HepG2 (cell line): ENCODE data around the gene HILPDA. TPM values are rescaled to one million over a fixed set of nuclear protein-coding genes. Genes with fewer than 3 reads are reported as not detected.

ENCODE experiments used
- CTCF ChIP-seq: sonication (generic); formaldehyde crosslinking; IDR thresholded peaks from 2 replicates; pipeline ENCODE4 v1.5.0; 2020; ENCODE audit warnings: mild to moderate bottlenecking, missing genetic modification reagents, moderate library complexity
- FOXO4 ChIP-seq: sonication (generic); formaldehyde crosslinking; conservative IDR thresholded peaks from 2 replicates; pipeline ENCODE4 v1.8.1; 2023; ENCODE audit warnings: missing genetic modification reagents
- GMEB1 ChIP-seq: sonication (generic); formaldehyde crosslinking; IDR thresholded peaks from 2 replicates; pipeline ENCODE4 v1.5.1; 2020; ENCODE audit warnings: missing genetic modification reagents, mild to moderate bottlenecking, borderline replicate concordance
- IRF1 ChIP-seq: sonication (generic); formaldehyde crosslinking; IDR thresholded peaks from 2 replicates; pipeline ENCODE4 v1.4.0; 2020; ENCODE audit warnings: low read depth, mild to moderate bottlenecking, missing genetic modification reagents
- MNT ChIP-seq: fragments of 450-650 bp; IDR thresholded peaks from 2 replicates; pipeline ENCODE4 v1.6.1; 2016
- NBN ChIP-seq: fragments of 450-650 bp; conservative IDR thresholded peaks from 2 replicates; pipeline ENCODE4 v1.6.1; 2017
- NFKB2 ChIP-seq: sonication (generic); formaldehyde crosslinking; IDR thresholded peaks from 2 replicates; pipeline ENCODE4 v1.4.0; 2020; ENCODE audit warnings: missing genetic modification reagents, borderline replicate concordance
- PHB2 ChIP-seq: fragments of 450-650 bp; IDR thresholded peaks from 2 replicates; pipeline ENCODE4 v1.6.1; 2018; ENCODE audit not compliant: partially characterized antibody
- RARA ChIP-seq: IDR thresholded peaks from 2 replicates; pipeline ENCODE4 v1.6.1; 2016; ENCODE audit warnings: missing genetic modification reagents, missing compliant biosample characterization
- SALL1 ChIP-seq: sonication (generic); formaldehyde crosslinking; IDR thresholded peaks from 2 replicates; pipeline ENCODE4 v1.8.0; 2022; ENCODE audit warnings: mild to moderate bottlenecking, missing genetic modification reagents
- SMAD9 ChIP-seq: sonication (generic); formaldehyde crosslinking; IDR thresholded peaks from 2 replicates; pipeline ENCODE4 v1.5.1; 2020; ENCODE audit warnings: mild to moderate bottlenecking, missing genetic modification reagents
- STAT5B ChIP-seq: sonication (generic); formaldehyde crosslinking; IDR thresholded peaks from 2 replicates; pipeline ENCODE4 v1.4.0; 2020; ENCODE audit warnings: missing genetic modification reagents
- TAF1 ChIP-seq: sonication (generic); formaldehyde crosslinking; IDR thresholded peaks from 2 replicates; pipeline ENCODE4 v1.4.0; 2020; ENCODE audit warnings: missing genetic modification reagents
- TCF7 ChIP-seq: sonication (generic); IDR thresholded peaks from 2 replicates; pipeline ENCODE4 v1.6.1; 2016; ENCODE audit warnings: antibody characterized with exemption, low read depth
- TERF1 ChIP-seq: sonication (generic); formaldehyde crosslinking; IDR thresholded peaks from 2 replicates; pipeline ENCODE4 v1.8.0; 2022; ENCODE audit warnings: mild to moderate bottlenecking, missing genetic modification reagents, moderate library complexity
- ZFP91 ChIP-seq: sonication (generic); formaldehyde crosslinking; IDR thresholded peaks from 2 replicates; pipeline ENCODE4 v1.9.0; 2022; ENCODE audit warnings: missing genetic modification reagents, mild to moderate bottlenecking, borderline replicate concordance
- ZNF234 ChIP-seq: sonication (generic); formaldehyde crosslinking; conservative IDR thresholded peaks from 2 replicates; pipeline ENCODE4 v1.5.1; 2020; ENCODE audit warnings: mild to moderate bottlenecking, missing genetic modification reagents
- ZNF569 ChIP-seq: sonication (generic); formaldehyde crosslinking; IDR thresholded peaks from 2 replicates; pipeline ENCODE4 v1.5.0; 2020; ENCODE audit warnings: mild to moderate bottlenecking, missing genetic modification reagents, moderate library complexity, borderline replicate concordance
- polyA plus RNA-seq, 8 experiments: library from polyadenylated mRNA; depleted of rRNA in 3 of 8; stranded (reverse) in 7 of 8; unstranded in 1 of 8; fragments of >200 nt; fragmentation: Illumina TruSeq in 4 of 8; extraction: Trizol in 4 of 8; gene quantifications; 2 replicates each; pipeline versions ENCODE4 v1.2.1 to v1.2.3, GENCODE V29; 2011 to 2016; ENCODE audit warnings: low read depth in 4 of 8, missing spikeins in 1 of 8, mixed read lengths in 1 of 8; ENCODE audit not compliant: insufficient read depth in 1 of 8
- total RNA-seq, 5 experiments: library from RNA; depleted of rRNA; stranded (reverse); fragments of >200 nt; fragmentation: Illumina TruSeq; extraction: Trizol; gene quantifications; 2 replicates each; pipeline ENCODE4 v1.2.3, GENCODE V29; 2016; ENCODE audit warnings: low read depth in 1 of 5

Gene HILPDA
- total and polyA plus RNA-seq, 2 of the 13 experiments (the other 11 are each of a cell fraction or from before 2014, with no cell fraction given) = 11.1 to 44.0 TPM

- TF ChIP-seq IRF1 (CRISPR knock-in tag) (no peak), TCF7 (no peak), FOXO4 (CRISPR knock-in tag) (no peak), ZNF234 (CRISPR knock-in tag) (0 out of 2 replicates have a peak, but pooled peaks have one; percentile 40), TERF1 (no peak), NFKB2 (CRISPR knock-in tag) (no peak; the same call in 1 of the 2 replicates), ZNF569 (CRISPR knock-in tag) (no peak), STAT5B (CRISPR knock-in tag) (no peak), ZFP91 (CRISPR knock-in tag) (no peak; the same call in 1 of the 2 replicates), CTCF (CRISPR knock-in tag) (no peak), RARA (0 out of 2 replicates have a peak, but pooled peaks have one; percentile 37), PHB2 (no peak), GMEB1 (peak; percentile 35; the same call in 1 of the 2 replicates), SMAD9 (no peak), SALL1 (CRISPR knock-in tag) (peak; percentile 34), TAF1 (CRISPR knock-in tag) (0 out of 2 replicates have a peak, but pooled peaks have one; percentile 36), NBN (no peak), MNT (no peak)
These were observed 45.9 kb upstream of the HILPDA start, which contains the start of gene IMPDH1 (continued) for GRCh38 chr7:128409596-128410450.
